Measurements from ENCODE around the gene TMEM187.

DNA sequence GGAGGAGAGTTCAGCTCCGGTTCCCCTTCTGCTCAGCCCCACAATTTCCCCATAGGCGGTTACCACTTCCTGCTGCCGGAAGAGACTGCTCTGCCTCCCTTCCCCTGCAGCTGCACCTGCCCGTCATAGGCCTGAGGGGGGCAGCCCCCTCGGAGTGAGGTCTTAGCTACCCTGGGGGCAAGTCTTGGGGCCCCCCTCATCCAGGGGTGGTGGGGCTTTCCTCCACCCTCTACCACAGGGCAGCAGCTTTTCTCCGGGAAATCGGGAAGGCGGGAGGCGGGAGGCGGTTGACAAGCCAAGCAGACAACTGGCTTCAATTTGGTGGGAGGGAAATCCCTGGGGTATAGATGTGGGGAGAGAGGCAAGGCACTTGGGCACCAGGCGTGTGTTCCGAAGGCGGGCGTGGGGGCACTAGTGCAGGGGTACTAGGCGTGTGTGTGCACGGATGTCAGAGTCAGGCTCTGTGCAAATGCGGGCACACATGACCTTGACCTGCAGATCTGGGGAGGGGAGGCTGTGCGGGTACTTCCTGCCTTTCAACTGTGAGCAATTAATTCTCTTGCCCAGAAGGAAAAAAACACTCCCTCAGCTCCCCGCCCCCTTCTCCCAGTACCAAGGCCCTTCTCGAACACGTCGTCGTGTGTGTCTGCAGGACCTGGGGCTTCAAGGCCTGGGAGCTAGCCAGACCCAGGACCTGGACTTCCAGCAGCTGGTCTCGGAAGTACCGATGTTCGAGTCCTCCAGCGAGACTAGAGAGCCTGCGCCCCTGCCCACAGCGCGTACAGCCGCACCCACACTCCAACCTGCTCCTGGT, 45.5 kb upstream of the TMEM187 start:
- TF ChIP-seq, protein P1, sequence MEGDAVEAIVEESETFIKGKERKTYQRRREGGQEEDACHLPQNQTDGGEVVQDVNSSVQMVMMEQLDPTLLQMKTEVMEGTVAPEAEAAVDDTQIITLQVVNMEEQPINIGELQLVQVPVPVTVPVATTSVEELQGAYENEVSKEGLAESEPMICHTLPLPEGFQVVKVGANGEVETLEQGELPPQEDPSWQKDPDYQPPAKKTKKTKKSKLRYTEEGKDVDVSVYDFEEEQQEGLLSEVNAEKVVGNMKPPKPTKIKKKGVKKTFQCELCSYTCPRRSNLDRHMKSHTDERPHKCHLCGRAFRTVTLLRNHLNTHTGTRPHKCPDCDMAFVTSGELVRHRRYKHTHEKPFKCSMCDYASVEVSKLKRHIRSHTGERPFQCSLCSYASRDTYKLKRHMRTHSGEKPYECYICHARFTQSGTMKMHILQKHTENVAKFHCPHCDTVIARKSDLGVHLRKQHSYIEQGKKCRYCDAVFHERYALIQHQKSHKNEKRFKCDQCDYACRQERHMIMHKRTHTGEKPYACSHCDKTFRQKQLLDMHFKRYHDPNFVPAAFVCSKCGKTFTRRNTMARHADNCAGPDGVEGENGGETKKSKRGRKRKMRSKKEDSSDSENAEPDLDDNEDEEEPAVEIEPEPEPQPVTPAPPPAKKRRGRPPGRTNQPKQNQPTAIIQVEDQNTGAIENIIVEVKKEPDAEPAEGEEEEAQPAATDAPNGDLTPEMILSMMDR (IDR thresholded peaks at IDR 0.05), result no peak
- TF ChIP-seq ZFX (IDR thresholded peaks at IDR 0.05; ENCODE audit: borderline replicate concordance), result no peak

All from 22Rv1 (cell line).